ENCODE measurements around the gene CXorf66.

DNA sequence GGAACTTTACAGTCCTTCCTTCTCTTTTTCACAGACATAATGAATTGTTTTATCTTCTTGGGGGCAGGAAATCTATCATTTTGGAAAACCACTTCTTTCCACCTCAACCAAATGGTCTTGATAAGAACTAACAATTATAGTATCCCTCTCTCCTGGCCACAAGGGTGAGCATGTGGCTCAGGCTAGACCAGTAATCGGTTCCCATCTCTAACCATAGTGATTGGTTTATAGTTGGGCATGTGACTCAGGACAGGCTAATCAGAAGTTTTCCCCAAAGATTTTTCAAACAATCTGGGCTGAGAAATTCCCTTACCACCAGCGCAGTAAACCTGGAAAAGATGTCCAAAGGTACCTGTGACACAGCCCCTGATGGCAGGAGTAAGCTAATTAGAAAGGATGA, 4.0 kb upstream of the CXorf66 start:
- TF ChIP-seq, protein P1, sequence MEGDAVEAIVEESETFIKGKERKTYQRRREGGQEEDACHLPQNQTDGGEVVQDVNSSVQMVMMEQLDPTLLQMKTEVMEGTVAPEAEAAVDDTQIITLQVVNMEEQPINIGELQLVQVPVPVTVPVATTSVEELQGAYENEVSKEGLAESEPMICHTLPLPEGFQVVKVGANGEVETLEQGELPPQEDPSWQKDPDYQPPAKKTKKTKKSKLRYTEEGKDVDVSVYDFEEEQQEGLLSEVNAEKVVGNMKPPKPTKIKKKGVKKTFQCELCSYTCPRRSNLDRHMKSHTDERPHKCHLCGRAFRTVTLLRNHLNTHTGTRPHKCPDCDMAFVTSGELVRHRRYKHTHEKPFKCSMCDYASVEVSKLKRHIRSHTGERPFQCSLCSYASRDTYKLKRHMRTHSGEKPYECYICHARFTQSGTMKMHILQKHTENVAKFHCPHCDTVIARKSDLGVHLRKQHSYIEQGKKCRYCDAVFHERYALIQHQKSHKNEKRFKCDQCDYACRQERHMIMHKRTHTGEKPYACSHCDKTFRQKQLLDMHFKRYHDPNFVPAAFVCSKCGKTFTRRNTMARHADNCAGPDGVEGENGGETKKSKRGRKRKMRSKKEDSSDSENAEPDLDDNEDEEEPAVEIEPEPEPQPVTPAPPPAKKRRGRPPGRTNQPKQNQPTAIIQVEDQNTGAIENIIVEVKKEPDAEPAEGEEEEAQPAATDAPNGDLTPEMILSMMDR (IDR thresholded peaks at IDR 0.05) = no peak
- TF ChIP-seq POLR2A (IDR thresholded peaks at IDR 0.05) = no peak
